PFSK-1 (cell line): Measurements from ENCODE around the gene FBLN5.

Experiments used
- FOXP2 ChIP-seq: optimal IDR thresholded peaks from 2 replicates; pipeline ENCODE3; 2011; ENCODE audit warnings: borderline replicate concordance, control low read depth, inconsistent platforms; ENCODE audit not compliant: insufficient read depth; ENCODE audit errors: extremely low read length, extremely low read depth
- POLR2AphosphoS5 ChIP-seq: IDR thresholded peaks from 2 replicates; pipeline ENCODE4 v1.6.1; 2012; ENCODE audit warnings: low read depth, mild to moderate bottlenecking, control low read depth, low read length, moderate library complexity
- SIN3A ChIP-seq: IDR thresholded peaks from 2 replicates; pipeline ENCODE4 v1.6.1; 2012; ENCODE audit warnings: mild to moderate bottlenecking, low read length, moderate library complexity, borderline replicate concordance; ENCODE audit not compliant: insufficient read depth
- TAF1 ChIP-seq: IDR thresholded peaks from 2 replicates; pipeline ENCODE4 v1.6.1; 2012; ENCODE audit warnings: low read length, control low read depth, borderline replicate concordance; ENCODE audit not compliant: insufficient read depth
- TF ChIP-seq, protein P1 (sequence below), 2 experiments: IDR thresholded peaks; 2 replicates each; pipeline versions ENCODE4 v1.6.1 to v1.8.0; 2011 to 2012; ENCODE audit warnings: low read depth in 2 of 2, low read length in 2 of 2, control low read depth in 1 of 2, inconsistent platforms in 1 of 2, mild to moderate bottlenecking in 1 of 2, moderate library complexity in 1 of 2; ENCODE audit not compliant: insufficient read depth in 1 of 2

DNA sequence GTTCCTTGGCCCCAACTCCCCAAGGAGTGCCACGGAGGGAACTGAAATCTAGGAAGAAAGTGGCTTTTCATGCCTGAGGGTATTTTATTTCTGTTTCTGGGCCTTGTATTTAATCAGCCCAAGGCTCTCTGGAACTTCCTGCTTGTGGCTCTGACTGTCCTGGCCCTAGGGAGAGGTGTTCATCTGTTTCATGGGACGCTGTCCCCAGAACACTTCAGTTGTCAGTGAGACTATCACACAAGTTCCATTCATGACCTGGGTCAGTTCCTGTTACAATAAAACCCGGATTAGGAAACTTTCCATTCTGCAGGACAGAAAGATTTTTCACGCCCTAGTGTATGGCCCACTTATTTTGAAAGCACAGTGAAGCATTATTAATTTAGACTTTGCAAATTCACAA is 61.7 kb downstream of the FBLN5 start:
- TF ChIP-seq POLR2AphosphoS5 = no peak
- TF ChIP-seq FOXP2 = no peak
- TF ChIP-seq, protein P1, sequence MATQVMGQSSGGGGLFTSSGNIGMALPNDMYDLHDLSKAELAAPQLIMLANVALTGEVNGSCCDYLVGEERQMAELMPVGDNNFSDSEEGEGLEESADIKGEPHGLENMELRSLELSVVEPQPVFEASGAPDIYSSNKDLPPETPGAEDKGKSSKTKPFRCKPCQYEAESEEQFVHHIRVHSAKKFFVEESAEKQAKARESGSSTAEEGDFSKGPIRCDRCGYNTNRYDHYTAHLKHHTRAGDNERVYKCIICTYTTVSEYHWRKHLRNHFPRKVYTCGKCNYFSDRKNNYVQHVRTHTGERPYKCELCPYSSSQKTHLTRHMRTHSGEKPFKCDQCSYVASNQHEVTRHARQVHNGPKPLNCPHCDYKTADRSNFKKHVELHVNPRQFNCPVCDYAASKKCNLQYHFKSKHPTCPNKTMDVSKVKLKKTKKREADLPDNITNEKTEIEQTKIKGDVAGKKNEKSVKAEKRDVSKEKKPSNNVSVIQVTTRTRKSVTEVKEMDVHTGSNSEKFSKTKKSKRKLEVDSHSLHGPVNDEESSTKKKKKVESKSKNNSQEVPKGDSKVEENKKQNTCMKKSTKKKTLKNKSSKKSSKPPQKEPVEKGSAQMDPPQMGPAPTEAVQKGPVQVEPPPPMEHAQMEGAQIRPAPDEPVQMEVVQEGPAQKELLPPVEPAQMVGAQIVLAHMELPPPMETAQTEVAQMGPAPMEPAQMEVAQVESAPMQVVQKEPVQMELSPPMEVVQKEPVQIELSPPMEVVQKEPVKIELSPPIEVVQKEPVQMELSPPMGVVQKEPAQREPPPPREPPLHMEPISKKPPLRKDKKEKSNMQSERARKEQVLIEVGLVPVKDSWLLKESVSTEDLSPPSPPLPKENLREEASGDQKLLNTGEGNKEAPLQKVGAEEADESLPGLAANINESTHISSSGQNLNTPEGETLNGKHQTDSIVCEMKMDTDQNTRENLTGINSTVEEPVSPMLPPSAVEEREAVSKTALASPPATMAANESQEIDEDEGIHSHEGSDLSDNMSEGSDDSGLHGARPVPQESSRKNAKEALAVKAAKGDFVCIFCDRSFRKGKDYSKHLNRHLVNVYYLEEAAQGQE (IDR thresholded peaks at IDR 0.05; ENCODE audit: insufficient read depth in 1 of 2, low read depth in 2 of 2, low read length in 2 of 2) = no peak
- no peak for TF ChIP-seq SIN3A
- TF ChIP-seq TAF1 = no peak
